ENCODE results near the gene SERPINA3. TPM values are rescaled to one million over a fixed set of nuclear protein-coding genes. Genes with fewer than 3 reads are reported as not detected.
"Not testable (repeated sequence)": the region's sequence is repeated elsewhere in the genome, so short reads cannot be mapped to it uniquely, and the experiment has no call there.

SERPINA3 gene
- 24.5 TPM for total RNA-seq
- long read RNA-seq, partial matches to known transcripts, result 4 of 6 reads
- long read RNA-seq, other reads (novel, unspliced or antisense), result 0 of 6 reads

- DNase-seq (ENCODE audit: low spot score), result no peak
- intact Hi-C loops (cut with DNase I), result no loop called here
Observed at GRCh38 chr14:94612174-94612573, at the start of gene SERPINA3. TSS of gene SERPINA3 (plus strand) at chr14:94612391. CDS start at chr14:94614442, 2,051 bp downstream.

- DNase-seq (ENCODE audit: low spot score), result peak; percentile 44
- intact Hi-C loops (cut with DNase I), result no loop called here
Observed at GRCh38 chr14:94562941-94563883, 49.0 kb upstream of the SERPINA3 start.

DNA sequence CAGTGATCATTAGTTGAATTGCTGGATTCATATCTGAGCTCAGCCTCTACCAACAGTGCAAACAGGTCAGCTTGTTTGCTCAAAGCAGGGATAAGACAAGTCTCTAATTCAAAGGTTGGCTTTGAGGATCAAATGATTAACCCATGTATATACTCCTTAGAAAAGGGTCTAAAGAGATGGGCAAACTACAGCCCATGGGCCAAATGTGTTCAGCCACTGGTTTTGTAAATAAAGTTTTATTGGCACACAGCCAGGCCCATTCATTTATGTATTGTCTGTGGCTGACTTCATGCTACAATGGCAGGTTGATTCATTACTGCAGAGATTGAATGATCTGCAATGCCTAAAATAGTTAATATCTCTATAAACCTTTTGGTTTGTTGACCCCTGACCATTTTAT, 47.8 kb upstream of the SERPINA3 start:
- intact Hi-C loops (cut with DNase I), result no loop called here
- no peak for DNase-seq (ENCODE audit: low spot score)

- intact Hi-C loops (cut with DNase I), result no loop called here
- peak; percentile 62 for DNase-seq (ENCODE audit: low spot score)
Observed at GRCh38 chr14:94568186-94568585, 44.0 kb upstream of the SERPINA3 start.

- DNase-seq (ENCODE audit: low spot score), result peak; percentile 58
- intact Hi-C loops (cut with DNase I), result no loop called here
Observed at GRCh38 chr14:94569381-94570001, 42.7 kb upstream of the SERPINA3 start.

DNA sequence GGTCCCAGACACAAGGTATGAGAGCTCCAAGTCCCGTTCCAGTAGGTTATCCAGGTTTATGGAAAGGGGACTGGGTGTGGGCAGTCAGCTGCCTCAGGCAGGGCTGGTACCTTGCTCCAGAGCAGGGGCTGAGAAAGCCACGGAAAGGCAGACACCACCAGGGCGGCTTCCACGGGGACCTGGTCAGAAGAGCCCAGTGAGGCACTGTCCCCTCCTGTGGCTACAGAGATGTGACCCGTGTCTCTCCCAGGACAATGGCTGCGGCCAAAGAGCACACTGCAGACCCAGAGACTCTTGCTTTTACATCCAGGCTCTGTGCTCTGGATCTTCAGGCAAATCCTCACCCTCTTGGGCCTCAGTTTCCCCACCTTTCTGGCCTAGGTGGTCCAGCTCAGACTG, 42.2 kb upstream of the SERPINA3 start:
- peak; percentile 51 for DNase-seq (ENCODE audit: low spot score)
- intact Hi-C loops (cut with DNase I), result no loop called here

DNA sequence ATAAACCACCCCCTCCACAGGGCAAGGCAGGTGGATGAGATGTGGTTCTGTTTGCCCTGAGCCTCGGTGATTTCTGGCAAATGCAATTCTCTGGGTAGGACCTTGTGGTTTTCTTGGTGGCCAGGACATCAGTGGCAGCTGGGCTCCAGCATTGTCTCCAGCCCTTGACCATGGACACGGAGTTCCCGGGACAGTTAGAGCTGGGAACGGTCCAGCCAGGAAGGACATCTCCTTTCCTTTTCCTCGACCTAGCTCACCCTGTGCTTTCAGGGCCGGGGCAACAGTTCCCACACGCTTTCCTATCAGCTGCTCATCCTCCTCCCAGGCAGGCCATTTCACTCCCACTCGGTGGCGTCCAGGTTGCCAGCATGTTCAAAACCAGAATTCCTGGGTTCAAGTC, 41.8 kb upstream of the SERPINA3 start:
- intact Hi-C loops (cut with DNase I), result no loop called here

GRCh38 chr14:94571395-94571794, 40.8 kb upstream of the SERPINA3 start:
- intact Hi-C loops (cut with DNase I), result no loop called here
- DNase-seq (ENCODE audit: low spot score), result peak; percentile 63

More for the DNA sequence above, 41.8 kb upstream of the SERPINA3 start:
- peak; percentile 67 for DNase-seq (ENCODE audit: low spot score)

- peak; percentile 67 for DNase-seq (ENCODE audit: low spot score)
- intact Hi-C loops (cut with DNase I), result no loop called here
Observed at GRCh38 chr14:94571950-94572349, 40.2 kb upstream of the SERPINA3 start.

GRCh38 chr14:94572637-94573303, 39.4 kb upstream of the SERPINA3 start:
- intact Hi-C loops (cut with DNase I), result no loop called here
- peak; percentile 66 for DNase-seq (ENCODE audit: low spot score)

DNA sequence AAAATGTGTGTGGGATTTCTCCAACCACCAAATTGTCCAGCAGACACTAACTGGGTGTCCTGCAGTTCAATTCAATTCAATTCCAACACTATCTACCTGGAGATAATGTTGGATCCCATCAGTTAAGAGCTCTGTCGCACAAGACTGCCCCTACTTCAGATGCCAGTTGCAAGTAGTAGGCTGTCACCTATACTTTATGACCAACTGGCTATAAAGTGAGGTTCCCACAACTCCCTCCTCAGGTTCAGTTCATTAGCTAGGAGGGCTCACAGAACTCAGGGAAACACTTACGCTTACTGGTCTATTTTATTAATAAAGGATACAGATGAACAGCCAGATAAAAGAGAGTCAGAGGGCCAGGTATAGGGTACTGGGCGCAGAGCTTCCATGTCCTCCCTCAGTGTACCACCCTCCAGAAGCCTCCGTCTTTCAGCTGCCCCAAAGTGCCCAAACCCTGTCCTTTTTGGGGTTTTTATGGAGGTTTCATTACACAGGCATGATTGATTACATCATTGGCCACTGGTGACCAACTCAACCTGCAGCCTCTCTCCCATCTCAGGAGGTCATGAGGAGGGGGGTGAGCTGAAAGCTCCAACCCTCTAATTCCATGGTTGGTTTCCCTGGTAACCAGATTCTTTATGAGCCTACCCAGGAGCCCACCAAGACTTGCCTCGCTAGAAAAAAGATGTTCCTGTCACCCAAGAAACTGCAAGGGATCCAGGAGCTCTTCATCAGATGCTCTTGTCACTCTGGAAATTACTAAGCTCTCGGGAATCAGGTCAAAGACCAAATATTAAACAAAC, 38.5 kb upstream of the SERPINA3 start:
- intact Hi-C loops (cut with DNase I), result no loop called here
- peak; percentile 53 for DNase-seq (ENCODE audit: low spot score)

DNA sequence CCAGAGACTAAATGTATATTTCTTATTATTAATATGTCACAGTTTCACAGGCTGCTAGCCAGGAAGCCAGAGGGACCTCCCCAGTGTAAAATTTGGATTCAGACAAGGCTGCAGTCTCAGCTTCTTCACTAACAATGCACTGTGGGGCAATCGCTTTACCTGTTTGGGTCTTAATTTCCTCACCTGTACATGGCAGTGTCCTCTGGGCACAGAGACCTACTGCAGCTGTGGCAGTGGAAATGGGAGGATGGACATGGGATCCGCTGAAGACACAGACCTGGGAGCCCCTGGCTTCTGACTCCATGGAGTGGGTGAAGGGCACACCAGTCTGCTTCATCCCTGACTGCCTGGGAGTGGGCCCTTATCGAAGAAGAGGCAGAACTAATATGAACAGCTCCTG, 37.9 kb upstream of the SERPINA3 start:
- intact Hi-C loops (cut with DNase I), result no loop called here

GRCh38 chr14:94575730-94576585, 36.2 kb upstream of the SERPINA3 start:
- intact Hi-C loops (cut with DNase I), result no loop called here
- peak; percentile 54 for DNase-seq (ENCODE audit: low spot score)

More for the DNA sequence above, 37.9 kb upstream of the SERPINA3 start:
- peak; percentile 41 for DNase-seq (ENCODE audit: low spot score)

DNA sequence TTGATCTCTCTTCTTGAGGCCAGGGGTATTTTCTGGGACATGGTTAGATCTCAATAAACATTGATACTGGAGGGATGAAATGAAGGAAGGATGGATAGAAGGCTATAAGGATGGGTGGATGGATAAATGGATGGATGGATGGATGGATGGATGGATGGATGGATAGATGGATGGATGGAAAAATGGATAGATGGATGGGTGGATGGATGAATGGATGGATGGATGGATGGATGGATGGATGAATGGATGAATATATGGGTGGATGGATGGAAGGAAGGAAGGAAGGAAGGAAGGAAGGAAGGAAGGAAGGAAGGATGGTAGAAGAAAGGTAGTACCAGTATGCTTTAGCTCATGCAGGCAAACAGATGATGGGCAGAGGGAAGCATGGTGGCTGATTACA, 34.7 kb upstream of the SERPINA3 start:
- DNase-seq (ENCODE audit: low spot score); intact Hi-C loops (cut with DNase I): not testable (repeated sequence)

DNA sequence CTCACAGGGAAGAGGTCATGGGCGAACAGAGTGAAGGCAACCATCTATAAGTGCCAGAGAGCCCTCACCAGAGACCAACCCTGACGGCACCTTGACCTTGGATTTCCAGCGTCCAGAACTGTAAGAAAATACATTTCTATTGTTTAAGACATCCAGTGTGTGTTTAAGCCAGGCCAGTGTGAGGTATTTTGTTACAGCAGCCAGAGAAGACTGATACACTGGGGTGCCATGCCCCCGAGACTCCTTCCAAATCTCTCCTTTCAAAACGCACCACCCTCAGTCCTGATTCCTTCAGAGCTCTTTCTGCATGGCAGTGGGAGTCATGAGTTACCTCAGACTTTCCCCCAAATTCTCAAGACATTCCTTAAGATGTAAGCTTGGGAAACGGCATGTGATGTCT, 33.5 kb upstream of the SERPINA3 start:
- intact Hi-C loops (cut with DNase I), result no loop called here
- peak; percentile 10 for DNase-seq (ENCODE audit: low spot score)

DNA sequence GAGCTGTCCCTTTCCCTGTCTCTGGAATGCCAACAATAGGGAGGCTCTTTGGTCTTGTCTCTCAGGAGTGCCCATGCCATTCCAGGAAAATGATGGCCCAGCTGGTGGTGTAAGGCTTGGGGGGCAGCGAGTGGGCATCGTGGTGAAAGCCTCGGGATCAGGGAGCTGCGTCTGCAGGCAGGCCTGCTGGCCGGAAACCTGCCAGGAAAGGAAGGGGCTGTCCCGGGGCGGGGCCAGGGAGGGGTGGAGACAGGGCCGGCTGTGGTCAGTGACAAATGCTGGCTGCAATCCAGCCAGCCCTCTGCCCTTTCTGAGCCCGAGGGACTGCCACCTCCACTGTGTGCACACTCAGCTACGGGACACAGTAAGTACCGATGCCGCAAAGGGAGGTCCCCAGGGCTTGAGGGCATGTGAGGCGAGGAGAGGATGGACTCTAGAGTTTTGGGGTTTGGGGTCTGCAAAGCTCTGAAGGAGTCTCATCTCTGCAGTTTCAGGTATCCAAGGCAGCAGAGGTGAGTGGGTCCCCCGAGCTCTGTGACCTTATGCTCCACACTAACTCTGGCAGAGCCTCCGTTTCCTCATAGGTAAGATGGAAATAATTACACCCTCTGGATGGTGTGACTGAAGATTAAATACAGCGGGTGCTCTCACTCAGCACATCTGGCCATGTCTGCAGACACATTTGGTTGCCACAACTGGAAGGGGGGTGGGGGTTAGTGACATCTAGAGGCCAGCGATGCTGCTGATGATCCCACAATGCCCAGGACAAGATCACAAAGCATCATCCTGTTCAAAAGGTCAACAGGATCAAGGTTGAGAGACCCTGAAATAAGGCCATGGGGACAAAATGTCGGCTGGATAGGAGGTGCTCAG, 30.8 kb upstream of the SERPINA3 start, which contains the start of gene SERPINA5:
TSS of gene SERPINA5 (plus strand) at position 300 of the 873 bp plus-strand sequence. CDS start 5,937 bp downstream, outside the sequence.
- intact Hi-C loops (cut with DNase I), result no loop called here
- DNase-seq (ENCODE audit: low spot score), result no peak

- DNase-seq (ENCODE audit: low spot score), result no peak
- intact Hi-C loops (cut with DNase I), result no loop called here
Observed at GRCh38 chr14:94582199-94582750, 29.9 kb upstream of the SERPINA3 start.
